B cell (primary cell): ENCODE measurements around the gene C1QTNF6. TPM values are rescaled to one million over a fixed set of nuclear protein-coding genes. Genes with fewer than 3 reads are reported as not detected.
"Not testable (repeated sequence)": the region's sequence is repeated elsewhere in the genome, so short reads cannot be mapped to it uniquely, and the experiment has no call there.

Source experiments
- ATAC-seq: fragments of 200-7000 bp; cut with Tn5 transposase; one replicate; pipeline ENCODE4 v1.10.0; 2021; ENCODE audit warnings: low read depth, mild to moderate bottlenecking, moderate number of reproducible peaks, moderate library complexity
- CTCF ChIA-PET: fragments of 350-600 bp; sonication (Branson Sonifier 250); formaldehyde crosslinking; loops from one replicate; lab custom pipeline; 2021; ENCODE audit warnings: antibody characterized with exemption, inconsistent platforms; lab: Charles Lee
- POLR2A ChIA-PET: fragments of 350-600 bp; sonication (Branson Sonifier 250); formaldehyde crosslinking; loops from one replicate; lab custom pipeline; 2021; ENCODE audit warnings: antibody characterized with exemption; lab: Charles Lee
- DNase-seq: peaks from one replicate; pipeline ENCODE4 v3.0.0; 2013
- H2AFZ ChIP-seq: 2 replicates; pipeline ENCODE4 v1.6.1; 2012; ENCODE audit warnings: mild to moderate bottlenecking, low read depth, low read length; ENCODE audit not compliant: insufficient read depth, poor library complexity, severe bottlenecking
- H3K27ac ChIP-seq, 2 donors: 1 replicate in 1 of 2; 2 replicates in 1 of 2; pipeline ENCODE4 v1.5.1; 2012 to 2013; ENCODE audit warnings: low read length in 2 of 2, mild to moderate bottlenecking in 2 of 2, moderate library complexity in 1 of 2
- H3K27me3 ChIP-seq, 4 experiments: fragments of 200-600 bp in 1 of 4; sonication (generic) in 1 of 4; replicated peaks in 1 of 4; 1 replicate in 2 of 4; 2 replicates in 2 of 4; pipeline versions ENCODE4 v1.6.1 to v1.7.0; 2013 to 2016; ENCODE audit warnings: low read length in 3 of 4, mild to moderate bottlenecking in 2 of 4, mixed read lengths in 1 of 4, moderate library complexity in 1 of 4; ENCODE audit not compliant: insufficient read depth in 4 of 4, control insufficient read depth in 3 of 4; ENCODE audit errors: control extremely low read depth in 1 of 4
- H3K36me3 ChIP-seq, 2 experiments: replicated peaks in 1 of 2; 1 replicate in 1 of 2; 2 replicates in 1 of 2; pipeline versions ENCODE4 v1.6.1 to v1.7.1; 2013; ENCODE audit warnings: low read length in 1 of 2; ENCODE audit not compliant: insufficient read depth in 2 of 2, control insufficient read depth in 1 of 2; ENCODE audit errors: control extremely low read depth in 1 of 2, extremely low read depth in 1 of 2
- H3K4me1 ChIP-seq, 2 donors: fragments of 200-600 bp in 1 of 2; sonication (generic) in 1 of 2; 1 replicate in 1 of 2; 2 replicates in 1 of 2; pipeline versions ENCODE4 v1.5.1 to v1.6.1; 2013 to 2017; ENCODE audit warnings: low read length in 2 of 2; ENCODE audit not compliant: control insufficient read depth in 2 of 2, insufficient read depth in 2 of 2
- H3K4me2 ChIP-seq: replicated peaks from 2 replicates; pipeline ENCODE3; 2012; ENCODE audit warnings: mild to moderate bottlenecking, low read depth, low read length; ENCODE audit not compliant: poor library complexity, severe bottlenecking
- H3K4me3 ChIP-seq, 5 experiments: fragments of 200-600 bp in 1 of 5; sonication (generic) in 1 of 5; 1 replicate in 3 of 5; 2 replicates in 2 of 5; pipeline versions ENCODE4 v1.5.1 to v1.7.0; 2011 to 2016; ENCODE audit warnings: low read length in 4 of 5, mild to moderate bottlenecking in 4 of 5, low read depth in 2 of 5, control low read depth in 1 of 5, moderate library complexity in 1 of 5; ENCODE audit not compliant: insufficient read depth in 1 of 5; ENCODE audit errors: control extremely low read depth in 1 of 5, extremely low read depth in 1 of 5
- H3K79me2 ChIP-seq: fragments of 200-600 bp; sonication (generic); one replicate; pipeline ENCODE4 v1.6.0; 2016; ENCODE audit warnings: low read length; ENCODE audit not compliant: control insufficient read depth, insufficient read depth
- H3K9ac ChIP-seq: fragments of 200-600 bp; sonication (generic); 2 replicates; pipeline ENCODE4 v1.6.1; 2017; ENCODE audit warnings: mild to moderate bottlenecking, low read length, moderate library complexity
- H3K9me3 ChIP-seq, 3 donors: one replicate each; pipeline versions ENCODE4 v1.6.1 to v1.7.1; 2013; ENCODE audit warnings: low read length in 2 of 3; ENCODE audit not compliant: control insufficient read depth in 2 of 3, insufficient read depth in 1 of 3; ENCODE audit errors: control extremely low read depth in 1 of 3
- H4K20me1 ChIP-seq: 2 replicates; pipeline ENCODE4 v1.6.0; 2012; ENCODE audit warnings: mild to moderate bottlenecking, low read length; ENCODE audit not compliant: insufficient read depth, control insufficient read depth, poor library complexity, severe bottlenecking
- H3K27ac Mint-ChIP-seq: one replicate; pipeline ENCODE4 v1.8.0; 2021; ENCODE audit warnings: mixed read lengths
- H3K27me3 Mint-ChIP-seq: one replicate; pipeline ENCODE4 v1.8.0; 2021; ENCODE audit warnings: mixed read lengths
- H3K4me1 Mint-ChIP-seq: one replicate; pipeline ENCODE4 v1.8.0; 2021; ENCODE audit warnings: mixed read lengths
- H3K4me3 Mint-ChIP-seq: one replicate; pipeline ENCODE4 v1.8.0; 2021; ENCODE audit warnings: mixed read lengths
- H3K9me3 Mint-ChIP-seq: one replicate; pipeline ENCODE4 v1.8.0; 2022; ENCODE audit warnings: mixed read lengths; ENCODE audit not compliant: insufficient read depth
- CTCF ChIP-seq: fragments of 200-600 bp; IDR thresholded peaks from one replicate; pipeline ENCODE4 v1.8.0; 2022; ENCODE audit warnings: antibody characterized with exemption, mild to moderate bottlenecking
- EZH2 ChIP-seq: IDR thresholded peaks from 2 replicates; pipeline ENCODE4 v1.6.1; 2012; ENCODE audit warnings: borderline replicate concordance, low read depth, mild to moderate bottlenecking, moderate library complexity, low read length; ENCODE audit not compliant: insufficient read depth, poor library complexity, severe bottlenecking
- WGBS: methylation state at CpG from one replicate; pipeline ENCODE4 v1.1.5; 2013; ENCODE audit warnings: missing lambda C conversion rate; ENCODE audit not compliant: insufficient coverage; 5-methylcytosine and 5-hydroxymethylcytosine counted together
- intact Hi-C: fragments of 100-400 bp; cut with micrococcal nuclease; formaldehyde crosslinking; loops from one replicate; pipeline ENCODE4 v1.10.0; 2022
- polyA plus RNA-seq: library from polyadenylated mRNA; depleted of rRNA; stranded (reverse); fragments of >200 nt; gene quantifications from 2 replicates; pipeline ENCODE4 v1.2.3, GENCODE V29; 2012
- total RNA-seq, 2 donors: library from RNA; stranded (reverse); fragments of 120-200 nt in 1 of 2; gene quantifications; 1 replicate in 1 of 2; 2 replicates in 1 of 2; pipeline versions ENCODE4 v1.2.3 to v1.2.4, GENCODE V29; 2013 to 2022

Gene C1QTNF6
- total and polyA plus RNA-seq, 2 donors (not counting 1 experiment from before 2014, with no cell fraction given): 18.5 to 33.9 TPM

- Histone ChIP-seq H4K20me1 (no peaks in the 10 kb centered on the region), H3K79me2 (no peaks in the 10 kb centered on the region), H3K36me3 (no peaks in the 10 kb centered on the region), H3K4me3 (no peak overlapping the region), H2AFZ (no peak overlapping the region), H3K9ac (no peak overlapping the region), H3K27me3 (peaks cover 0 to 13% (median 0%) of the 10 kb centered on the region in 4 experiments), H3K9me3 (peaks cover 0 to 5% (median 0%) of the 10 kb centered on the region in 3 donors), H3K4me2 (no peak overlapping the region), H3K27ac (no peak overlapping the region), H3K4me1 (peaks cover 8 to 17% of the 10 kb centered on the region in 2 donors)
- Mint-ChIP-seq H3K9me3 (no peaks in the 10 kb centered on the region), H3K27me3 (peaks cover 23% of the 10 kb centered on the region), H3K4me3 (no peak overlapping the region), H3K4me1 (peaks cover 16% of the 10 kb centered on the region), H3K27ac (no peak overlapping the region)
- TF ChIP-seq CTCF: no peak
- no peak for TF ChIP-seq EZH2
- POLR2A ChIA-PET: interaction anchor here (0.6 kb wide), 1 partner anchor 398 kb away, joined by 3 read pairs; no protein-coding TSS in a partner anchor
- 56% methylated on average over 3 of the region's 5 CpGs for WGBS
- DNase-seq (no peak), ATAC-seq (no peak)
- CTCF ChIA-PET: interaction anchor here (0.8 to 1.8 kb wide), 5 partner anchors 9 to 89 kb away, joined by 3 to 7 read pairs (median 3); no protein-coding TSS in a partner anchor
- intact Hi-C loops: no loop called here
Measured at GRCh38 chr22:37171662-37172061, 16.4 kb downstream of the C1QTNF6 start.

- H3K4me1 ChIP-seq: peaks cover 2 to 16% of the 10 kb centered on the region in 2 donors
- H3K9me3 Mint-ChIP-seq, H3K27me3 ChIP-seq, H3K36me3 ChIP-seq, H3K4me3 Mint-ChIP-seq, H3K27ac Mint-ChIP-seq, DNase-seq, H2AFZ ChIP-seq, H4K20me1 ChIP-seq, H3K9ac ChIP-seq, H3K79me2 ChIP-seq, POLR2A ChIA-PET, H3K4me2 ChIP-seq, intact Hi-C loops, H3K9me3 ChIP-seq, H3K27ac ChIP-seq, H3K4me3 ChIP-seq, ATAC-seq: not testable (repeated sequence)
- Mint-ChIP-seq H3K27me3 (peaks cover 15% of the 10 kb centered on the region), H3K4me1 (peaks cover 12% of the 10 kb centered on the region)
- CTCF ChIA-PET: interaction anchor here (0.8 to 1.1 kb wide), 4 partner anchors 26 to 90 kb away, joined by 3 to 4 read pairs (median 3); no protein-coding TSS in a partner anchor
- WGBS: 96% methylated on average over 7 of the region's 16 CpGs
Measured at GRCh38 chr22:37170689-37171405, 17.2 kb downstream of the C1QTNF6 start.
